ENCODE results near the gene RAB3GAP2.

- TF ChIP-seq, protein P1, sequence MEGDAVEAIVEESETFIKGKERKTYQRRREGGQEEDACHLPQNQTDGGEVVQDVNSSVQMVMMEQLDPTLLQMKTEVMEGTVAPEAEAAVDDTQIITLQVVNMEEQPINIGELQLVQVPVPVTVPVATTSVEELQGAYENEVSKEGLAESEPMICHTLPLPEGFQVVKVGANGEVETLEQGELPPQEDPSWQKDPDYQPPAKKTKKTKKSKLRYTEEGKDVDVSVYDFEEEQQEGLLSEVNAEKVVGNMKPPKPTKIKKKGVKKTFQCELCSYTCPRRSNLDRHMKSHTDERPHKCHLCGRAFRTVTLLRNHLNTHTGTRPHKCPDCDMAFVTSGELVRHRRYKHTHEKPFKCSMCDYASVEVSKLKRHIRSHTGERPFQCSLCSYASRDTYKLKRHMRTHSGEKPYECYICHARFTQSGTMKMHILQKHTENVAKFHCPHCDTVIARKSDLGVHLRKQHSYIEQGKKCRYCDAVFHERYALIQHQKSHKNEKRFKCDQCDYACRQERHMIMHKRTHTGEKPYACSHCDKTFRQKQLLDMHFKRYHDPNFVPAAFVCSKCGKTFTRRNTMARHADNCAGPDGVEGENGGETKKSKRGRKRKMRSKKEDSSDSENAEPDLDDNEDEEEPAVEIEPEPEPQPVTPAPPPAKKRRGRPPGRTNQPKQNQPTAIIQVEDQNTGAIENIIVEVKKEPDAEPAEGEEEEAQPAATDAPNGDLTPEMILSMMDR (IDR thresholded peaks at IDR 0.05 in 4 of 5, conservative IDR thresholded peaks at IDR 0.05 in 1 of 5) = no peak
- TF ChIP-seq POLR2A (IDR thresholded peaks at IDR 0.05) = no peak
These were observed 34.1 kb upstream of the RAB3GAP2 start for GRCh38 chr1:220306339-220306738.
